Measurements from ENCODE around the gene SHLD2.

DNA sequence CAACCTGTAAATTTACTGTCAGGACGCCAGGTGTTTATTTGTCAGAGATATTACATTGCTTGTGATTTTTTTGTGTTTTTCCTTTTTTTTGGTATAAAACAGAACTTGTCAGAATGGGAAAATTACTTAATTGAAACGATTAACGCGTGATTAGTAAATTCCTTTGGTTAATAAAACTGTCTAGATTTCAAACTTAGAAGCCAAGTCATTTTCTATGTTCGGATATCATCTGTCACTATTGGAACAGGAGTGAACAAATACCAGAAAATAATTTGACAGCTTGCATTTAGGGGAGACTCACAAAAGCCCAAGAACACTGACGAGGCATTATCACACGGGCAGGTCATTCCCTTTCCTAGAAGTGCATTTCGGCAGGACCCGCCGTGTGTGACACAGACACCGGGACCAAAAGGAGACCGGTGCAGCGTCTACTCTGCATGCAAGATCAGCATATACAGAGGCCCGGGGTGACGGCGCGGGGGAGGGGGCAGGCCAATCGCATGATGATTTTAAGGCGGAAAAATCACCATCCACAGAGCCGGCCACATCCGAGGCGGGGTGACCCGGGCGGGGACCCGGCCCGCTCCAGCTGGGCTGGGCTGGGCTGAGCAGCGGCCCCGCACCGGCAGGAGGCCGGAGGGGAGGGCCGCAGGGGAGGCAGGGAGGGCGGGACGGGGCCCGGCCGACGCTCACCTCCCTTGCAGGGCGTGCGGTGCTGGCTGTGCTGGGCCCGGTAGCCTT is 1.2 kb upstream of the SHLD2 start:
- TF ChIP-seq SUZ12 (IDR thresholded peaks at IDR 0.05) = no peak
- TF ChIP-seq SP1 (IDR thresholded peaks at IDR 0.05) = no peak
- no peak for TF ChIP-seq FOXM1 (IDR thresholded peaks at IDR 0.05; ENCODE audit: borderline replicate concordance)
- no peak for TF ChIP-seq HDGF (IDR thresholded peaks at IDR 0.05; ENCODE audit: borderline replicate concordance)
- TF ChIP-seq NFRKB (IDR thresholded peaks at IDR 0.05) = no peak
- no peak for TF ChIP-seq FOXA1 (IDR thresholded peaks at IDR 0.05)
- TF ChIP-seq ZNF384 (IDR thresholded peaks at IDR 0.05) = no peak
- no peak for TF ChIP-seq FOXK2 (IDR thresholded peaks at IDR 0.05)
- TF ChIP-seq PKNOX1 (IDR thresholded peaks at IDR 0.05) = peak; percentile 3; the same call in 1 of the 2 replicates

All from HEK293T (cell line).